Liver (tissue), 9 donors: ENCODE results near the gene UBA1. TPM values are rescaled to one million over a fixed set of nuclear protein-coding genes. Genes with fewer than 3 reads are reported as not detected.

Experiments used
- DNase-seq: peaks from one replicate; pipeline ENCODE4 v3.0.0-alpha.2; 2017; ENCODE audit warnings: low spot score
- H3K27ac ChIP-seq, 2 donors: one replicate each; pipeline ENCODE4 v1.7.0; 2013; ENCODE audit warnings: inconsistent platforms in 2 of 2, low read length in 2 of 2, control low read depth in 1 of 2, low read depth in 1 of 2, mild to moderate bottlenecking in 1 of 2
- H3K27me3 ChIP-seq, 4 donors: one replicate each; pipeline versions ENCODE4 v1.6.1 to v1.7.0; 2013; ENCODE audit warnings: low read length in 3 of 4, inconsistent platforms in 1 of 4, mild to moderate bottlenecking in 1 of 4, moderate library complexity in 1 of 4; ENCODE audit not compliant: control insufficient read depth in 4 of 4, insufficient read depth in 4 of 4
- H3K36me3 ChIP-seq, 4 donors: one replicate each; pipeline versions ENCODE4 v1.6.1 to v1.7.0; 2013; ENCODE audit warnings: low read length in 3 of 4, mild to moderate bottlenecking in 3 of 4, low read depth in 1 of 4, moderate library complexity in 1 of 4; ENCODE audit not compliant: control insufficient read depth in 4 of 4, insufficient read depth in 3 of 4
- H3K4me1 ChIP-seq, 4 donors: one replicate each; pipeline versions ENCODE4 v1.6.1 to v1.7.0; 2013; ENCODE audit warnings: low read length in 3 of 4, mild to moderate bottlenecking in 3 of 4, moderate library complexity in 1 of 4; ENCODE audit not compliant: control insufficient read depth in 4 of 4, insufficient read depth in 4 of 4
- H3K4me3 ChIP-seq, 3 donors: one replicate each; pipeline versions ENCODE4 v1.6.1 to v1.7.0; 2013; ENCODE audit warnings: low read length in 3 of 3, control low read depth in 1 of 3, low read depth in 1 of 3, mild to moderate bottlenecking in 1 of 3
- H3K9ac ChIP-seq, 2 donors: one replicate each; pipeline ENCODE4 v1.7.0; 2013; ENCODE audit warnings: low read length in 2 of 2, mild to moderate bottlenecking in 2 of 2, moderate library complexity in 2 of 2, control low read depth in 1 of 2, low read depth in 1 of 2
- H3K9me3 ChIP-seq, 4 donors: one replicate each; pipeline versions ENCODE4 v1.6.1 to v1.7.0; 2013; ENCODE audit warnings: low read length in 3 of 4; ENCODE audit not compliant: control insufficient read depth in 4 of 4
- ATF3 ChIP-seq: IDR thresholded peaks from 2 replicates; pipeline ENCODE4 v1.6.1; 2016; ENCODE audit warnings: antibody characterized with exemption
- CTCF ChIP-seq: fragments of 150-350 bp; IDR thresholded peaks from 2 replicates; pipeline ENCODE4 v1.5.1; 2017; ENCODE audit warnings: improper control_type of control experiment, low read depth, low read length; ENCODE audit not compliant: missing input control
- EGR1 ChIP-seq, 2 donors: IDR thresholded peaks; 2 replicates each; pipeline ENCODE4 v1.6.1; 2016 to 2018; ENCODE audit warnings: antibody characterized with exemption in 2 of 2, low read depth in 2 of 2
- FOXA1 ChIP-seq: IDR thresholded peaks from 2 replicates; pipeline ENCODE4 v1.6.1; 2016; ENCODE audit warnings: antibody characterized with exemption
- GABPA ChIP-seq, 2 donors: IDR thresholded peaks in 1 of 2; conservative IDR thresholded peaks in 1 of 2; 2 replicates each; pipeline ENCODE4 v1.6.1; 2016; ENCODE audit warnings: antibody characterized with exemption in 2 of 2, mild to moderate bottlenecking in 1 of 2, moderate library complexity in 1 of 2
- HNF4A ChIP-seq, 2 donors: conservative IDR thresholded peaks; 2 replicates each; pipeline ENCODE4 v1.6.1; 2016; ENCODE audit warnings: antibody characterized with exemption in 2 of 2, mild to moderate bottlenecking in 2 of 2
- HNF4G ChIP-seq: IDR thresholded peaks from 2 replicates; pipeline ENCODE4 v1.6.1; 2016; ENCODE audit warnings: antibody characterized with exemption
- JUND ChIP-seq, 2 donors: IDR thresholded peaks; 2 replicates each; pipeline ENCODE4 v1.6.1; 2016; ENCODE audit warnings: antibody characterized with exemption in 2 of 2
- MAX ChIP-seq: IDR thresholded peaks from 2 replicates; pipeline ENCODE4 v1.6.1; 2016; ENCODE audit warnings: antibody characterized with exemption
- NR2F2 ChIP-seq: IDR thresholded peaks from 2 replicates; pipeline ENCODE4 v1.6.1; 2016; ENCODE audit warnings: antibody characterized with exemption
- RAD21 ChIP-seq, 2 donors: IDR thresholded peaks; 2 replicates each; pipeline ENCODE4 v1.6.1; 2016; ENCODE audit warnings: antibody characterized with exemption in 2 of 2, mild to moderate bottlenecking in 2 of 2
- REST ChIP-seq: IDR thresholded peaks from 2 replicates; pipeline ENCODE4 v1.6.1; 2016; ENCODE audit warnings: antibody characterized with exemption, mild to moderate bottlenecking
- RXRA ChIP-seq, 2 donors: IDR thresholded peaks; 2 replicates each; pipeline ENCODE4 v1.6.1; 2017 to 2018; ENCODE audit warnings: antibody characterized with exemption in 2 of 2, mild to moderate bottlenecking in 1 of 2
- SP1 ChIP-seq: IDR thresholded peaks from 2 replicates; pipeline ENCODE4 v1.6.1; 2018; ENCODE audit warnings: antibody characterized with exemption, mild to moderate bottlenecking
- TAF1 ChIP-seq: conservative IDR thresholded peaks from 2 replicates; pipeline ENCODE4 v1.6.1; 2016; ENCODE audit warnings: antibody characterized with exemption, mild to moderate bottlenecking
- YY1 ChIP-seq: IDR thresholded peaks from 2 replicates; pipeline ENCODE4 v1.6.1; 2016; ENCODE audit warnings: antibody characterized with exemption, mild to moderate bottlenecking
- ZBTB33 ChIP-seq: IDR thresholded peaks from 2 replicates; pipeline ENCODE4 v1.6.1; 2016; ENCODE audit warnings: antibody characterized with exemption
- WGBS: extraction: QIAGEN DNeasy Blood & Tissue Kit; methylation state at CpG from one replicate; pipeline ENCODE4 v1.1.7; 2013; 5-methylcytosine and 5-hydroxymethylcytosine counted together
- polyA plus RNA-seq, 2 donors: library from polyadenylated mRNA; stranded (reverse) in 1 of 2; unstranded in 1 of 2; fragments of 200-250 nt in 1 of 2; fragments of >200 nt in 1 of 2; fragmentation: Nextera tagmentation in 1 of 2; extraction: Ambion mirVana in 1 of 2; gene quantifications; one replicate each; pipeline versions ENCODE4 v1.2.1 to v1.2.3, GENCODE V29; 2013 to 2015
- total RNA-seq, 2 donors: library from RNA; depleted of rRNA; stranded (reverse); fragments of >200 nt; gene quantifications; one replicate each; pipeline ENCODE4 v1.2.3, GENCODE V29; 2014
- donor health status: healthy.
- donor health status: healthy.
- donor health status: healthy.
- donor health status: healthy.
- donor health status: healthy.

The UBA1 gene
- total and polyA plus RNA-seq, 4 donors: 39.8 to 85.4 (median 68.7) TPM

DNA sequence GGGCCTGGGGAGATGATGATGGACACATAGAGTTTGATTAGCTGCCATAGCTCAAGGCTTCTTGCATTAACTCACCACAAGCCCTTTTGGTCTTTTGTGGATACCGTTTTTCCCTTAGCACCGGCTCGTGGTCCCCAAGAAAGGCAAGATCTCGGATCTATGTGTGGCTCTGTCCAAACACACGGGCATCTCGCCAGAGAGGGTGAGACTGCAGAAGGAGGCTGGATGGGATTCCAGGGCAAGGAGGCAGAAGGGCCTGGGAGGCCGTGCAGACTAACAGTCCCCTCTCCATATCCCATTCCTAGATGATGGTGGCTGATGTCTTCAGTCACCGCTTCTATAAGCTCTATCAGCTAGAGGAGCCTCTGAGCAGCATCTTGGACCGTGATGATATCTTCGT, 48.7 kb downstream of the UBA1 start (continued):
- no peak for TF ChIP-seq ATF3
- TF ChIP-seq HNF4A (conservative IDR thresholded peaks at IDR 0.05): no peak
- TF ChIP-seq MAX: no peak
- no peak for TF ChIP-seq HNF4G
- no peak for TF ChIP-seq NR2F2

GRCh38 chrX:47243351-47243750, 49.7 kb downstream of the UBA1 start:
- DNase-seq: no peak
- no peak overlapping the region for H3K9ac ChIP-seq
- TF ChIP-seq RXRA (IDR thresholded peaks at IDR 0.05) (no peak), FOXA1 (no peak), HNF4G (no peak), NR2F2 (no peak), JUND (IDR thresholded peaks at IDR 0.05) (no peak), REST (no peak), YY1 (no peak), ZBTB33 (no peak), TAF1 (no peak), CTCF (no peak), EGR1 (IDR thresholded peaks at IDR 0.05; ENCODE audit: low read depth in 2 of 2) (no peak), SP1 (no peak), GABPA (IDR thresholded peaks at IDR 0.05 in 1 of 2, conservative IDR thresholded peaks at IDR 0.05 in 1 of 2) (no peak), RAD21 (IDR thresholded peaks at IDR 0.05) (no peak), MAX (no peak), ATF3 (no peak)
- H3K4me1 ChIP-seq: no peaks in the 10 kb centered on the region
- H3K9me3 ChIP-seq: peaks cover 0 to 4% (median 0%) of the 10 kb centered on the region in 4 donors
- peaks cover 0 to 34% (median 12%) of the 10 kb centered on the region in 4 donors for H3K36me3 ChIP-seq
- peaks cover 0 to 2% (median 0%) of the 10 kb centered on the region in 4 donors for H3K27me3 ChIP-seq
- no peak overlapping the region for H3K4me3 ChIP-seq
- no peak overlapping the region for H3K27ac ChIP-seq
- 98% methylated on average over 14 of the region's 14 CpGs for WGBS
